K562 (cell line): ENCODE data around the gene MPHOSPH9. TPM values are rescaled to one million over a fixed set of nuclear protein-coding genes. Genes with fewer than 3 reads are reported as not detected.

Source experiments
- CC2D1A ChIP-seq: fragments of 450-650 bp; IDR thresholded peaks from 2 replicates; pipeline ENCODE4 v1.6.1; 2017; ENCODE audit warnings: mild to moderate bottlenecking
- DACH1 ChIP-seq: fragments of 450-650 bp; IDR thresholded peaks from 2 replicates; pipeline ENCODE4 v1.6.1; 2018; ENCODE audit not compliant: partially characterized antibody
- E2F3 ChIP-seq: fragments of 250-450 bp; sonication (Bioruptor Pico); IDR thresholded peaks from 2 replicates; pipeline ENCODE4 v1.4.0; 2020; ENCODE audit warnings: mild to moderate bottlenecking
- EWSR1 ChIP-seq: fragments of 450-650 bp; IDR thresholded peaks from 2 replicates; pipeline ENCODE4 v1.6.1; 2018; ENCODE audit warnings: borderline replicate concordance, mild to moderate bottlenecking, low read depth, moderate library complexity; ENCODE audit not compliant: partially characterized antibody
- HDGF ChIP-seq: fragments of 450-650 bp; IDR thresholded peaks from 2 replicates; pipeline ENCODE4 v1.6.1; 2016
- KAT8 ChIP-seq: fragments of 450-650 bp; IDR thresholded peaks from 2 replicates; pipeline ENCODE4 v1.6.1; 2016; ENCODE audit warnings: low read depth, mild to moderate bottlenecking
- MEF2D ChIP-seq: conservative IDR thresholded peaks from 2 replicates; pipeline ENCODE4 v1.6.1; 2016; ENCODE audit warnings: low read depth, missing genetic modification characterization, missing compliant biosample characterization
- MIER1 ChIP-seq: fragments of 450-650 bp; IDR thresholded peaks from 2 replicates; pipeline ENCODE4 v1.6.1; 2016; ENCODE audit warnings: antibody characterized with exemption, mild to moderate bottlenecking, low read depth
- POLR2AphosphoS5 ChIP-seq: IDR thresholded peaks from 2 replicates; pipeline ENCODE4 v1.6.1; 2011; ENCODE audit warnings: mild to moderate bottlenecking, low read depth, low read length, moderate library complexity; ENCODE audit not compliant: control insufficient read depth, insufficient read depth
- RBM14 ChIP-seq: fragments of 200-400 bp; formaldehyde crosslinking; IDR thresholded peaks from 2 replicates; pipeline ENCODE4 v1.6.1; 2018; ENCODE audit warnings: low read depth, mild to moderate bottlenecking, low read length, moderate library complexity, borderline replicate concordance; ENCODE audit not compliant: insufficient read depth
- SMARCC2 ChIP-seq: fragments of 450-650 bp; IDR thresholded peaks from 2 replicates; pipeline ENCODE4 v1.6.1; 2017; ENCODE audit warnings: antibody characterized with exemption, moderate library complexity, mild to moderate bottlenecking, low read depth
- SNRNP70 ChIP-seq: fragments of 200-400 bp; formaldehyde crosslinking; optimal IDR thresholded peaks from 2 replicates; pipeline ENCODE3; 2017; ENCODE audit warnings: low read depth, low read length
- TCF3 ChIP-seq: sonication (generic); formaldehyde crosslinking; IDR thresholded peaks from 2 replicates; pipeline ENCODE4 v1.4.0; 2020; ENCODE audit warnings: mild to moderate bottlenecking, missing genetic modification reagents
- ZKSCAN8 ChIP-seq: fragments of 200-800 bp; sonication (Bioruptor generic); IDR thresholded peaks from 2 replicates; pipeline ENCODE4 v1.6.1; 2016; ENCODE audit warnings: missing genetic modification characterization, missing compliant biosample characterization
- ZNF311 ChIP-seq: fragments of 250-450 bp; sonication (Bioruptor Pico); IDR thresholded peaks from 2 replicates; pipeline ENCODE4 v1.4.0; 2020; ENCODE audit warnings: mild to moderate bottlenecking, moderate library complexity
- ZNF354B ChIP-seq: fragments of 250-450 bp; sonication (Bioruptor Pico); IDR thresholded peaks from 2 replicates; pipeline ENCODE4 v1.4.0; 2020
- ZNF583 ChIP-seq: fragments of 250-450 bp; sonication (Bioruptor Pico); IDR thresholded peaks from 2 replicates; pipeline ENCODE4 v1.4.0; 2020
- ZNF584 ChIP-seq: fragments of 200-800 bp; sonication (Bioruptor generic); IDR thresholded peaks from 2 replicates; pipeline ENCODE4 v1.6.1; 2016; ENCODE audit warnings: low read depth, mild to moderate bottlenecking, missing genetic modification characterization, missing compliant biosample characterization
- ZNF696 ChIP-seq: fragments of 250-450 bp; sonication (Bioruptor Pico); conservative IDR thresholded peaks from 2 replicates; pipeline ENCODE4 v1.4.0; 2020; ENCODE audit warnings: mild to moderate bottlenecking, moderate library complexity
- polyA plus RNA-seq, 8 experiments: library from polyadenylated mRNA; depleted of rRNA in 4 of 8; stranded (reverse) in 5 of 8; unstranded in 3 of 8; fragments of >200 nt; fragmentation: Nextera tagmentation in 2 of 8; fragmentation: Illumina TruSeq in 1 of 8; extraction: Ambion mirVana in 2 of 8; extraction: Trizol in 1 of 8; gene quantifications; 2 replicates each; pipeline versions ENCODE4 v1.2.1 to v1.2.3, GENCODE V29; 2011 to 2014; ENCODE audit warnings: inconsistent platforms in 1 of 8, missing spikeins in 1 of 8
- total RNA-seq, 7 experiments: library from RNA; depleted of rRNA in 6 of 7; stranded (reverse); fragments of >200 nt in 6 of 7; fragmentation: Illumina TruSeq in 2 of 7; extraction: Trizol in 2 of 7; gene quantifications; 2 replicates each; pipeline versions ENCODE4 v1.2.1 to v1.2.3, GENCODE V29; 2011 to 2021; ENCODE audit warnings: low replicate concordance in 1 of 7
- TF ChIP-seq, protein P1 (sequence below): sonication (generic); formaldehyde crosslinking; IDR thresholded peaks from 2 replicates; pipeline ENCODE4 v1.8.0; 2022; ENCODE audit warnings: missing genetic modification reagents, mild to moderate bottlenecking, borderline replicate concordance
- TF ChIP-seq, protein P2 (sequence below): fragments of 450-650 bp; IDR thresholded peaks from 2 replicates; pipeline ENCODE4 v1.6.1; 2016
- TF ChIP-seq, protein P3 (sequence below): fragments of 250-450 bp; sonication (Bioruptor Pico); IDR thresholded peaks from 2 replicates; pipeline ENCODE4 v1.8.0; 2021; ENCODE audit warnings: mild to moderate bottlenecking, moderate library complexity
- TF ChIP-seq, protein P4 (sequence below): sonication (generic); formaldehyde crosslinking; IDR thresholded peaks from 2 replicates; pipeline ENCODE4 v1.9.0; 2022; ENCODE audit warnings: mild to moderate bottlenecking, missing genetic modification reagents
- TF ChIP-seq, protein P5 (sequence below): fragments of 250-450 bp; sonication (Bioruptor Pico); IDR thresholded peaks from 2 replicates; pipeline ENCODE4 v1.6.1; 2021; ENCODE audit warnings: mild to moderate bottlenecking

The MPHOSPH9 gene
- total and polyA plus RNA-seq, 9 of the 15 experiments (the other 6 are each of a cell fraction or from before 2014, with no cell fraction given): 14.2 to 103 (median 54.5) TPM

DNA sequence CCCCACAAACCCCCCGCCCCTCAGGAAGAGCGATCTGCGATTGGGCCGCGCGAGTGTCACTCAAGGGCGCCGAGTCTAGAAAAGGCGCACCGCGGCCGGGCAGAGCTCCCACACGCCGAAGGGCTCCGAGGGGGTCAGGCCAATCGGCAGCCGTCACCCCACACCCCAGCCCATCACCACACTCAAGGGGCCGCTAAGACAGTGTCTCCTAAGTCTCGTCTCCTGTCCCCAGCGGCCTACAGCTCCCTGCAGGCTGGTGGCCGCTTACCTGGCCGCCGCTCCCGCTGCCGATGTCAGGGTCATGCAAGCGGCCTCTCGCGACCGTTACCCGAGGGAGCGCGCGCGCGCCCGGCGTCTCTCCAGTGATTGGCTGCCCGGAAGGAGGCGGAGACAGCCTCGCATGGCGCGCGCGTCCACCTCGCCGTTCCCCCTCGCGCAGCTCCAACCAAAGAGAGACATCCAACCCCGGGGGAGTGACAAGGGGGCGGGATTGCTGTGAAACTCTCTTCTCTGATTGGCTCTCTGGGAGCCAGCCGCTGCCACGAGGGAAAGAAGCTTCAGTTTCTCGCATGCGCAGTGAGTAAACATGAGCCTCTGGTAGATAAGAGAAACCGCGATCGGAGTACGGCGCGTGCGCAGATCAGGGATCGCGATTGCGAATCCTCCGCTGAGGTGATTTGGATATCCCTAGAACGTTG, at the start of gene MPHOSPH9, which contains the start of gene MTRFR (continued):
- TF ChIP-seq DACH1 (no peak), ZNF354B (CRISPR knock-in tag) (no peak), TCF3 (CRISPR knock-in tag) (peak; percentile 38; the same call in 1 of the 2 replicates), ZNF696 (no peak), ZNF583 (CRISPR knock-in tag) (0 out of 2 replicates have a peak, but pooled peaks have one; percentile 44), ZNF311 (CRISPR knock-in tag) (no peak), SNRNP70 (no peak), HDGF (no peak), EWSR1 (no peak), ZKSCAN8 (CRISPR knock-in tag) (no peak), RBM14 (0 out of 2 replicates have a peak, but pooled peaks have one; percentile 62), MIER1 (no peak), E2F3 (CRISPR knock-in tag) (no peak), KAT8 (no peak), POLR2AphosphoS5 (peak; percentile 92), ZNF584 (no peak), SMARCC2 (no peak), CC2D1A (peak; percentile 69), MEF2D (no peak)
- TF ChIP-seq, protein P1, sequence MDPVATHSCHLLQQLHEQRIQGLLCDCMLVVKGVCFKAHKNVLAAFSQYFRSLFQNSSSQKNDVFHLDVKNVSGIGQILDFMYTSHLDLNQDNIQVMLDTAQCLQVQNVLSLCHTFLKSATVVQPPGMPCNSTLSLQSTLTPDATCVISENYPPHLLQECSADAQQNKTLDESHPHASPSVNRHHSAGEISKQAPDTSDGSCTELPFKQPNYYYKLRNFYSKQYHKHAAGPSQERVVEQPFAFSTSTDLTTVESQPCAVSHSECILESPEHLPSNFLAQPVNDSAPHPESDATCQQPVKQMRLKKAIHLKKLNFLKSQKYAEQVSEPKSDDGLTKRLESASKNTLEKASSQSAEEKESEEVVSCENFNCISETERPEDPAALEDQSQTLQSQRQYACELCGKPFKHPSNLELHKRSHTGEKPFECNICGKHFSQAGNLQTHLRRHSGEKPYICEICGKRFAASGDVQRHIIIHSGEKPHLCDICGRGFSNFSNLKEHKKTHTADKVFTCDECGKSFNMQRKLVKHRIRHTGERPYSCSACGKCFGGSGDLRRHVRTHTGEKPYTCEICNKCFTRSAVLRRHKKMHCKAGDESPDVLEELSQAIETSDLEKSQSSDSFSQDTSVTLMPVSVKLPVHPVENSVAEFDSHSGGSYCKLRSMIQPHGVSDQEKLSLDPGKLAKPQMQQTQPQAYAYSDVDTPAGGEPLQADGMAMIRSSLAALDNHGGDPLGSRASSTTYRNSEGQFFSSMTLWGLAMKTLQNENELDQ: no peak
- TF ChIP-seq, protein P2, sequence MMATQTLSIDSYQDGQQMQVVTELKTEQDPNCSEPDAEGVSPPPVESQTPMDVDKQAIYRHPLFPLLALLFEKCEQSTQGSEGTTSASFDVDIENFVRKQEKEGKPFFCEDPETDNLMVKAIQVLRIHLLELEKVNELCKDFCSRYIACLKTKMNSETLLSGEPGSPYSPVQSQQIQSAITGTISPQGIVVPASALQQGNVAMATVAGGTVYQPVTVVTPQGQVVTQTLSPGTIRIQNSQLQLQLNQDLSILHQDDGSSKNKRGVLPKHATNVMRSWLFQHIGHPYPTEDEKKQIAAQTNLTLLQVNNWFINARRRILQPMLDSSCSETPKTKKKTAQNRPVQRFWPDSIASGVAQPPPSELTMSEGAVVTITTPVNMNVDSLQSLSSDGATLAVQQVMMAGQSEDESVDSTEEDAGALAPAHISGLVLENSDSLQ: peak; percentile 99
- TF ChIP-seq, protein P3, sequence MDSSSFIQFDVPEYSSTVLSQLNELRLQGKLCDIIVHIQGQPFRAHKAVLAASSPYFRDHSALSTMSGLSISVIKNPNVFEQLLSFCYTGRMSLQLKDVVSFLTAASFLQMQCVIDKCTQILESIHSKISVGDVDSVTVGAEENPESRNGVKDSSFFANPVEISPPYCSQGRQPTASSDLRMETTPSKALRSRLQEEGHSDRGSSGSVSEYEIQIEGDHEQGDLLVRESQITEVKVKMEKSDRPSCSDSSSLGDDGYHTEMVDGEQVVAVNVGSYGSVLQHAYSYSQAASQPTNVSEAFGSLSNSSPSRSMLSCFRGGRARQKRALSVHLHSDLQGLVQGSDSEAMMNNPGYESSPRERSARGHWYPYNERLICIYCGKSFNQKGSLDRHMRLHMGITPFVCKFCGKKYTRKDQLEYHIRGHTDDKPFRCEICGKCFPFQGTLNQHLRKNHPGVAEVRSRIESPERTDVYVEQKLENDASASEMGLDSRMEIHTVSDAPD (CRISPR knock-in tag): no peak
- TF ChIP-seq, protein P4, sequence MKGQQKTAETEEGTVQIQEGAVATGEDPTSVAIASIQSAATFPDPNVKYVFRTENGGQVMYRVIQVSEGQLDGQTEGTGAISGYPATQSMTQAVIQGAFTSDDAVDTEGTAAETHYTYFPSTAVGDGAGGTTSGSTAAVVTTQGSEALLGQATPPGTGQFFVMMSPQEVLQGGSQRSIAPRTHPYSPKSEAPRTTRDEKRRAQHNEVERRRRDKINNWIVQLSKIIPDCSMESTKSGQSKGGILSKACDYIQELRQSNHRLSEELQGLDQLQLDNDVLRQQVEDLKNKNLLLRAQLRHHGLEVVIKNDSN: peak; percentile 79
- TF ChIP-seq, protein P5, sequence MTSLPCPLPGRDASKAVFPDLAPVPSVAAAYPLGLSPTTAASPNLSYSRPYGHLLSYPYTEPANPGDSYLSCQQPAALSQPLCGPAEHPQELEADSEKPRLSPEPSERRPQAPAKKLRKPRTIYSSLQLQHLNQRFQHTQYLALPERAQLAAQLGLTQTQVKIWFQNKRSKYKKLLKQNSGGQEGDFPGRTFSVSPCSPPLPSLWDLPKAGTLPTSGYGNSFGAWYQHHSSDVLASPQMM (CRISPR knock-in tag): no peak
